Bronchial epithelial cell (primary cell): ENCODE measurements around the gene ADGB. TPM values are rescaled to one million over a fixed set of nuclear protein-coding genes. Genes with fewer than 3 reads are reported as not detected.

Source experiments
- DNase-seq: peaks from one replicate; pipeline ENCODE4 v3.0.0-alpha.2; 2010; ENCODE audit warnings: low read depth
- FAIRE-seq: peaks from 2 replicates; lab custom pipeline; 2011; peaks lifted over from hg19 to GRCh38; lab: Jason Lieb, UNC
- H3K27me3 ChIP-seq: 2 replicates; pipeline ENCODE4 v1.5.1; 2011; ENCODE audit warnings: low read length; ENCODE audit not compliant: control insufficient read depth, insufficient read depth
- H3K36me3 ChIP-seq: 2 replicates; pipeline ENCODE4 v1.5.1; 2011; ENCODE audit warnings: low read length; ENCODE audit not compliant: control insufficient read depth, insufficient read depth
- H3K4me3 ChIP-seq: 2 replicates; pipeline ENCODE4 v1.5.1; 2011; ENCODE audit warnings: mild to moderate bottlenecking, low read depth, low read length, control low read depth
- CTCF ChIP-seq: IDR thresholded peaks from 2 replicates; pipeline ENCODE4 v1.5.1; 2011; ENCODE audit warnings: mild to moderate bottlenecking, moderate library complexity, low read length, control low read depth, inconsistent platforms; ENCODE audit not compliant: insufficient read depth, severe bottlenecking
- total RNA-seq: library from RNA; depleted of rRNA; stranded (reverse); fragments of >200 nt; gene quantifications from 2 replicates; pipeline ENCODE4 v1.2.1, GENCODE V29; 2014

The ADGB gene
- total RNA-seq, 1 donor from 2014 or later: not detected

DNA sequence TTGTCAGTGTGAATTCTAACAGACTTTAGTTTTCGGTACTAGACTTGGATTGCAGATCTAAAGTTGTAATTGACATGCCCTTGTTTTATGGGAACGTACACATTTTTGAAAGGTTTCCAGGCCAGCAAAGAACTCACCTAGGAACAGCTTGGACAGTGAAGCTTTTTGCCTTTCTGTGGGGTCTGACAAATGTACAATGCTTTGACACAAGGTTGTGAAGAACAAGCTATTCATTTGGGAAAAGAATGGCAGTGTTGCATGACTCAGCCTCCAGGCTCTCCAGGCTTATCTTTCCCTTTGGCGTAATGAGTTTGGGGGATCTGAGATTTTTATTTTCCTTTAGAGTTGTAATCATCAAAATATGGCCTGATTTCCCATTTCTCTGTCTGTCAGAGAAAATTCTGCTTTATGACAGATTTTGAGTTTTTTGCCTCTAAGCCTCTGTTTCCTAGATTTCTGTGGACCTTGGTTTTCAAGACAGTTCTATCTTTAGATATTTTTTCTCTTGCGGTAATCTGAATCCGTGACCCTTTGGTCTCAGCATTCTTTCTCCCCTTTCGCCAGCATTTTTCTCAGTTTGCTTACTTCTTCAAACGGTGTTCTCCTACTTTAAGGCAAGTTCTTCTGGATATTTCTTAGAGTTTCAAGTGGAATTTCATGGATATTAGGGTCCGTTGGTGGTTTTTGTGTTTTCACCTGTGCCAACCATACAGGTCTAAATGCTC lies 221.0 kb downstream of the ADGB start:
- H3K4me3 ChIP-seq: no peak overlapping the region
- H3K27me3 ChIP-seq: no peaks in the 10 kb centered on the region
- no peak for FAIRE-seq
- H3K36me3 ChIP-seq: no peaks in the 10 kb centered on the region
- no peak for TF ChIP-seq CTCF
- DNase-seq: no peak

- H3K36me3 ChIP-seq: no peaks in the 10 kb centered on the region
- TF ChIP-seq CTCF: no peak
- no peak for DNase-seq
- FAIRE-seq: no peak
- H3K27me3 ChIP-seq: no peaks in the 10 kb centered on the region
- no peak overlapping the region for H3K4me3 ChIP-seq
Observed at GRCh38 chr6:146827216-146827928, 228.6 kb downstream of the ADGB start.

GRCh38 chr6:146829792-146830565 lies 231.2 kb downstream of the ADGB start:
- no peak for FAIRE-seq
- no peak for DNase-seq
- no peaks in the 10 kb centered on the region for H3K36me3 ChIP-seq

GRCh38 chr6:146833157-146833556 lies 234.4 kb downstream of the ADGB start:
- no peak for TF ChIP-seq CTCF
- no peak overlapping the region for H3K4me3 ChIP-seq
- FAIRE-seq: peak; percentile 83
- H3K36me3 ChIP-seq: no peaks in the 10 kb centered on the region
- no peak for DNase-seq
- H3K27me3 ChIP-seq: no peaks in the 10 kb centered on the region

More at GRCh38 chr6:146829792-146830565, 231.2 kb downstream of the ADGB start:
- Histone ChIP-seq H3K27me3 (no peaks in the 10 kb centered on the region), H3K4me3 (no peak overlapping the region)
- no peak for TF ChIP-seq CTCF

GRCh38 chr6:146840216-146840615 lies 241.4 kb downstream of the ADGB start:
- FAIRE-seq (no peak), DNase-seq (no peak)
- H3K36me3 ChIP-seq: no peaks in the 10 kb centered on the region
- TF ChIP-seq CTCF: no peak
- no peaks in the 10 kb centered on the region for H3K27me3 ChIP-seq
- no peak overlapping the region for H3K4me3 ChIP-seq
